Lower leg skin (tissue), 3 donors: ENCODE data around the gene SLC6A12.

Source experiments
- CTCF ChIP-seq, 3 donors: fragments of 450-650 bp; IDR thresholded peaks; one replicate each; pipeline ENCODE4 v1.5.1; 2016; ENCODE audit warnings: antibody characterized with exemption in 3 of 3, mild to moderate bottlenecking in 3 of 3, moderate library complexity in 2 of 3
- POLR2A ChIP-seq, 2 donors: fragments of 450-650 bp; IDR thresholded peaks; one replicate each; pipeline ENCODE4 v1.6.1; 2016 to 2017; ENCODE audit warnings: antibody characterized with exemption in 2 of 2, mild to moderate bottlenecking in 1 of 2, moderate library complexity in 1 of 2

- no peak for TF ChIP-seq CTCF (IDR thresholded peaks at IDR 0.05)
- TF ChIP-seq POLR2A (IDR thresholded peaks at IDR 0.05): no peak
Observed at GRCh38 chr12:147242-147641, 66.7 kb downstream of the SLC6A12 start.
